NCI-H1092 treated with DMSO at 0.1 percent for 48 hours (cell line): ENCODE measurements around the gene TMEM163.
"Not testable (repeated sequence)": the region's sequence is repeated elsewhere in the genome, so short reads cannot be mapped to it uniquely, and the experiment has no call there.

Experiments used
- DNase-seq: peaks from one replicate; lab custom pipeline; 2025; lab: John Stamatoyannopoulos, UW

Gene TMEM163

DNA sequence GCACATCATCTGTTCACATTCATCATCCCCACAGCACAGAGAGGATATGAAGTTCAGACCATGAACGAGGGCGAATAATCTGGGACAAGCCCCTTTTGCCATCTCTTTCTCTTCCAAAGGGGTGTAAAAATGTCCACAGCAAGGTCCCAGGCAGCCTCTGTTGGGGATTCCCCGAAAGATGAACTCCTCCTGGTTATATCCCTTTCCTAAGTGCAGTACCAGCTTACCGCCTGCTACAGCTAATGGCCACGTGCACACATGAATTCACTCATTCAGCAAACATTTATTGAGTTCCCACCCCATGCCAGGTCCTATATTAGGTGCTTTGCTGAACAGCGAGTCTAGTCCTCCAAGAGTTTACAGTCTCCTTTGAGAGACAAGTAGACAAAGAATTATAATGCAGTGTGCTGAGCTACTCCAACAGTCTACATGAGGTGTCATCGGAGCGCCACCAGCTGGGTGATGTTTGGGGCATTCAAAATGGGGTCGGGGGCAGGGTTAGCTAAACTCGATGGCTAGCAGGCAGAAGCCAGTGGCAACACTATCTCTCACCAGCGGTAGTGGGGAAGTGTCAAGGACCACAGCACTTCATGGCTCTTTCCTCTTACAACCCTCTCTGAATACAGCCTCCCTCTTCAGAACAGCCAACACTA lies 228.9 kb downstream of the TMEM163 start:
- no peak for DNase-seq

DNA sequence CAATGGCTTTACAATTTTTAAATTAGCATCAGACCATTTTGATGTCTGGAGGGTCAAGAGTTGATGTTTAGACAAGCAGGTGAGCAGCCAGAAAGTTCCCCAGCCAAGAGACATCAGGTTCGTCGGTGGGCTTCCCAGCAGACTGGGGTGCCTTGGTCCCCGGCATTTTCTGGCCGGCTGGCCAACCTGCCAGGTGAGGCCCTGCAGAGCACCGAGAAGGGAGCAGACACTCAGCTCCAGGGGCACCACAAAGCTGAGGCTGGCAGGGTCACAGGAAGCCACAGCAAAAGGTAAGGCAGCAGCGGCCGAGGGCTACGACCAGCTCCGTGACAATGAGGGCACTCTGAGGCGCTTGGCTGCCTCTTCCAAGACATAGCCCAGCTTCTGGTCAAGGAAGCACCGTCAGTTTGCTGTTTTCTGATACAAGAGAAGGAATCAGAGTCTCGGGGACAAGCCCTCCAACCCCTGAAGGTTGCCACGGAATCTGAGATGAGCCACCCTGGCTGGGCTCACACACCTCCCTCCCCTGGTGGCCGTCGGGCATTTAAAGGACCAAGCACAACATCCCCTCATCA lies 235.9 kb downstream of the TMEM163 start:
- no peak for DNase-seq

- no peak for DNase-seq
Measured at GRCh38 chr2:134482131-134482723, 236.6 kb downstream of the TMEM163 start.

DNA sequence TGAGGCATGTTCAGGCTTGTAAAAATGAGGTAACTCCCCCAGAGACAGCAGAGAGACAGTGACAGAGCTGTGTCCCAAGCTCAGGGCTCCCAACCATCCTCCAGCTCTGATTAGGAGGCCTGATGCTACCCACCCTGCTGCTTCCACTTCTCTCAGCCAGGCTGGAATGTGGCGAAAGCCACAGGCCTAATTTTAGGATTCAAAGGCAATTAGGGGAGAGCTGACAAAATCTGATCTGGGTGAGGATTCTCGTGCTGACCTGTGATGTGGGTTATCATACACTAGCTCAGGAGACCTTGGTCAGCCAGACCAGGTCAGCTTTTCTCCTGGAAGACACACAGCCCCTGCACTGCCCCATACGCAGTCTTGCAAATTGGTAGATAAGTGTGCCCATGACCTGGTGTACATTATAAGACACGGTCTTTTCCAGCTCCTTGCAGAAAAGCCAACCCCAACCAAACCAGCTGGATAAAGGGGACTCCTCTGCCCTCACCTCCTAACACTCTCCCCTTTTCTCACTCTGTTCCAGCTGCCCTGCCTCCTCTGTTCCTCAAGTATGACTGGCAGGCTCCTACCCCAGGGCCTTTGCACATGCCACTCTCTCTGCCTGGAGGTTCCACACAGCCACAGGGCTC lies 239.0 kb downstream of the TMEM163 start:
- no peak for DNase-seq

DNA sequence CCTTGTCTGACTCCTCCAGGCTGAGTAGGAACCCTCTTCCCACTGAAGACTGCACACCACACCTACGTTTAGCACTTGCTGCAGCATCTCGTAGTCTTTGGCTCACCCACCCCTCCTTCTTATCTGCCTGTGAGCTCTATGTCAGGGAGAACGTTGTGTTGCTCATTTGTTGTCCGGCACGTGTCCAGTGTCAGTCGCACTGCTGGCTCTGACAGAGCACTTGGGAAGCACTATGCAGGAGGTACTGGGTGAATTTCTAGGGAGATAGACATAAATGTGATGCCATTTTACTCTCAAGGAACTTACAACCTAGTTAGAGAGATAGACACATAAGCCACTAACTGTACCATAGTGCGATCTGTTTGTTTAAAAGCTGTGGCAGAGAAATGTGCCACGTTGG lies 241.8 kb downstream of the TMEM163 start:
- DNase-seq: not testable (repeated sequence)

GRCh38 chr2:134470561-134471168 lies 248.1 kb downstream of the TMEM163 start:
- no peak for DNase-seq

DNA sequence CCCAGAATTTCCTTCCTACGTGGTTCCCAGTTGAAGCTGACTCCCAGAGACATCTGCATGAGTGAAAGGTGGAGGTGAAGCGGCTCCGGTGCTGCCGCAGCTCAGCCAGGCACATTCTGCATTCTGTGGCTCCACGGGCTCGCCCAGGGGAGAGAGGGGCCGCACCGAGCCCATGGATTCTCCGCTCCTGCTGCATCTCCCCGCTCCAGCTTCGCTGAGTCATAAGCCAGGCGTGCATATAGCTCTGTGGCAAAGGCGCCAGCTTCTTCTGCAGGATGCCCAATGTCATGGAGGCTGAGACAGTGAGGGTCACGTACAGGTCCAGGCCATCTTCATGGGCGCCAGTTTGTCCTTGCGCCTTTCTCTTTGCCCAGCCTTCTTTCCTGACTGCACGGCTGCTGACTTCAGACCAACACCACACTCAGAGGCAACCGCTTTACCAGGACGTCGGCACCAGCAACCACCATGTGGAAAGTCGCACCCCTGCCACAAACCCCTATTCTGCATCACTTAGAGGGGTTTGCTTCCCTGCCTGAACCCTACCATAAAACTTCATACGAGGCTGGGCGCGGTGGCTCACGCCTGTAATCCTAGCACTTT lies 249.2 kb downstream of the TMEM163 start:
- DNase-seq: no peak

DNA sequence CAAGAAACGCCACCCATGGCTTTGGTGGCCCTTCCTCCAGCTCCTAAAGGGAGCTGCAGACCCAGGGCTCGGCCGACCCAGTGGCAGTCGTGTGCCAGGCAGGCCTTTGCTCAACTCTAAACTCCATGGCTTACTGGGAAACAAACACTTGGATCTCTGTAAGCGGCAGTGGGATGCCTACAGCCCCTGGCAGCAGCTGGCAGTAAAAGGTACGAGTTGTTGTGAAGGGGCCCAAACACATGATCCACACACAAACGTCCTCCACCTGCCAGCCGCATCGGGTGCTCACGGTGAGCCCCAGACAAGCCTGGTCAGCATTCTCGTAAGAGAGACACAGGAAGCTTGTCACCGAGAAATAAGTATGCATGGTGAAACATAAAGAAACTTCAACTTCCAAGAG lies 250.0 kb downstream of the TMEM163 start:
- no peak for DNase-seq

DNA sequence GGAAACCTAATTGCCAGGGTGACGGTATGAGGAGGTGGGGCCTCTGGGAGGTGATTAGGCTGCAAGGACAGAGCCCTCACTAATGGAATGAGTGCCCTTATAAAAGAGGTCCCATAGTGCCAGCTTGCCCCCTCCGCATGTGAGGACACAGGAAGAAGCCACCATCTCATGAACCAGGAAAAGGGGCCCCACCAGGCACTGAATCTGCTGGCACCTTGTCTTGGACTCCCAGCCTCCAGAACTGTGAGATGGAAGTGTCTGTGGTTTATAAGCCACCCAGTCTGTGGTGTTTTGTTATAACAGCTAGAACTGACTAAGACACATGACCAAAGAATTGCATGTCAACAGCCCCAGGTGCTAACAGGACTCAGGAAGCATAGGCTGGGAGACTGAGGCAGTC lies 250.6 kb downstream of the TMEM163 start:
- DNase-seq: no peak

- DNase-seq: peak; percentile 43
Measured at GRCh38 chr2:134466141-134466540, 252.7 kb downstream of the TMEM163 start.

GRCh38 chr2:134465228-134466105 lies 253.3 kb downstream of the TMEM163 start:
- no peak for DNase-seq

DNA sequence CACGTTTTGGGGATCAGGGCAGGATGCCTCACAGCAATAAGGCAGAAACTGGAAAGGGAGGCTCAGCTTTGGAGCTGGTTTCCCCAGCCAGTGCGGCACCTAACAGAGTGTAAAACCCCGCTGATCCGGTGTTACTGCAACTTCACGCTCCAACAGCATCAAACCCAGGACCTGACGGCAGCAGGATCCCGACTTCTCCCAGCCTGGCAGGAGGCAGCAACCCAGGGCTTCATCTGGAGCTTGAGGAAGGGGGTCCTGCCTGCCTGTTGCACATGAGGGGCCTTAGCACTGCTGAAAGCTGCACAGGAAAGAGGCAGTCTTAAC lies 255.1 kb downstream of the TMEM163 start:
- DNase-seq: no peak

DNA sequence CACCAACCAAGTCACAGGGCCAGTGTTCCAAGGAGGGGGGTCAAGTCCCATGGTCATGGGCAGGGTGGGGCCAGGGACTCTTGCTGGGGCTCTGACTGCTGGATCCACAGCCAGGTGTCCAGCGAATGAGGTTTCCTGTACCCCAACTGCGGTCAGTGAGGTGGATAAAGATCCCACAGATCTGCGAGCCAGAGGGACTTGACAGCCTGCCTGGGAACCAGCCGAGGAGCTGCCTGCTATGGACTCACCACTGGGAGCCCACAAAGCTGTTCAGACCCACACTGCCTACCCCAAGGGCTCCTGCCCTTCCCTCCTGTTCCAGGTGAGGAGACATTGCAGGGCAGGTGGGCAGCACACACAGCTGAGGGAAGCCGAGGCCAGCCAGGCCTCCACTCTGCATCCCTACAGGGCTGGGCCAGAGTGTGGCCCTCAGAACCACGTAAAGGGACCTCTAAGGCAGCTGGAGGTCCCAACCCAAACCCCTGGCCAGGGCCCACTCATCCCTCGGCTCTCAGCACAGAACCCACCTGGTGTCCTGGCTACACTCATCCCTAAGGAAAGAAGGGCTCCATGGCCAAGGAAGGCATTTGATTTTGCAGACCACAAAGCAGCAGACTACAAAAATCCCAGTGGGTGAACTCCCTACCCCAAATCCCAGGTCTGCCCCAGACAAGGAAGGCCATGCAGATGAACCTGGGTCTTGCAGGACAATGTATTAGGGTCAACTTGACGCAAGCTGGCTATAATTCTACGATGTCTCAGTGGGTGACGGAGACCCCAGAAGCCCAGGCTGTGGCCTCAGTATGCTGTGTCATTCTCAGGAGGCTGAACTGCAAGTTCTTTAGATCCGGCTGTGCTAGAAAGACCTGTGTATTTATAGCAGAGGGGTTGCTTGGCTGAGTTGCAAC lies 255.8 kb downstream of the TMEM163 start:
- DNase-seq: no peak

DNA sequence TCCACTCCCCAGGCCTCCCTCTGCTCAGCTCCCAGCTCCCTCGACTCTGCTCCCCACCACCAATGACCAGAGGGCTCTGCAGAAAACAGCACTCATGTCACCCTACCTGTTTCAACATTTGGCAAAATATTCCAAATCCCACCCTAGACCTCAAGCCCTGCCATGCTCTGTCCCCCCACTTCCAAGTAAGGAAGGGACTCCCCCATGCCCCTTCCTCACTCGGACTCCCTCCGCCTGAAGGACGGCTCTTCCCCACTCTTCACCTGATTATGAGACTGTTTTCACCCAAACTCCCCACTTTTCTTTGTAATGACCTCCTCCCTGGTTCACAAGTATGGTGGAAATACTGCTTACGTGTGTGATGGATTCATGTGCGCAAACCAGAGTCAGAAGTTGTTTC lies 256.5 kb downstream of the TMEM163 start:
- no peak for DNase-seq

DNA sequence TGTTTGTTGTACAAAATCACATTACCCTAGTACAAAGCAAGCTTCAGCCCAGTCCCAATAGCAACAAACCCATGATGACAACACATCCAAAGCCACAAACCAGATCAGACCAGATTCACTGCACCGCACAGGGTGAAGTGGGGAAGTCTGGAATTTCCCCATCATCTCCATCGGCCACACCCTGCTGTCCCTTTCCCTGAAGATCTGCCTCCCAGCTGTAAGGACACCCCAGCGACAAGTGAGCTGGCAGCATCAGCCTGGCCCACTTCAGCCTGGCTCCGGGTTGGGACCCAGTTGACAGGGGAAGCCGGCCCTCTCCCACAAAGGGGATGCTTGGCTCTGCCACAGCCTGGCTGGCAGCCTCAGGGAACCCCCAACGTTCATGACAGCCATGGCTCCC lies 257.3 kb downstream of the TMEM163 start:
- no peak for DNase-seq

GRCh38 chr2:134460583-134460998 lies 258.2 kb downstream of the TMEM163 start:
- DNase-seq: peak; percentile 69

- no peak for DNase-seq
Measured at GRCh38 chr2:134459706-134460406, 258.9 kb downstream of the TMEM163 start.

- DNase-seq: no peak
Measured at GRCh38 chr2:134458950-134459349, 259.9 kb downstream of the TMEM163 start.

GRCh38 chr2:134458473-134458853 lies 260.3 kb downstream of the TMEM163 start:
- DNase-seq: no peak
